K562 (cell line): ENCODE measurements around the gene LRRC27. TPM values are rescaled to one million over a fixed set of nuclear protein-coding genes. Genes with fewer than 3 reads are reported as not detected.

Experiments
- ATAC-seq: fragments of 200-7000 bp; cut with Tn5 transposase; 3 replicates; pipeline ENCODE4 v1.9.1; 2020; ENCODE audit warnings: moderate library complexity
- BruUV-seq: library from RNA; stranded (reverse); fragments of 400-500 nt; replicated peaks from 2 replicates; lab custom pipeline; 2021; lab: Mats Ljungman, UMichigan
- CTCF ChIA-PET: fragments of 300-600 bp; formaldehyde crosslinking; extraction: SDS; loops from one replicate; lab custom pipeline; 2021; ENCODE audit warnings: low intra/inter-chr PET ratio; lab: Yijun Ruan, JAX
- POLR2A ChIA-PET: fragments of 300-600, 350-650 bp; sonication (Branson Sonifier 250); formaldehyde crosslinking; extraction: SDS; loops from one replicate; lab custom pipeline; 2021; ENCODE audit warnings: antibody characterized with exemption, inconsistent platforms; lab: Yijun Ruan, JAX
- DNase-seq, 4 experiments: peaks; one replicate each; pipeline versions ENCODE4 v3.0.0 to v3.0.0-alpha.2; 2011 to 2018; ENCODE audit warnings: low spot score in 3 of 4, mixed read lengths in 3 of 4; ENCODE audit errors: extremely low read depth in 1 of 4
- FAIRE-seq: peaks from 2 replicates; lab custom pipeline; 2011; peaks lifted over from hg19 to GRCh38; lab: Jason Lieb, UNC
- H2AFZ ChIP-seq: 2 replicates; pipeline ENCODE4 v1.6.0; 2011; ENCODE audit warnings: low read depth, low read length, control low read depth, inconsistent platforms
- H3K27ac ChIP-seq: fragments of 200-600 bp; 3 replicates; pipeline ENCODE4 v1.8.0; 2011; ENCODE audit warnings: low read depth, mild to moderate bottlenecking, control low read depth, inconsistent platforms, low read length, moderate library complexity, mixed read lengths; ENCODE audit errors: extremely low read depth
- H3K27me3 ChIP-seq, 2 experiments: fragments of 300-600 bp in 1 of 2; 2 replicates in 1 of 2; 3 replicates in 1 of 2; pipeline versions ENCODE4 v1.6.0 to v1.8.0; 2011; ENCODE audit warnings: inconsistent platforms in 2 of 2, low read length in 2 of 2, mild to moderate bottlenecking in 1 of 2, mixed read lengths in 1 of 2, moderate library complexity in 1 of 2; ENCODE audit not compliant: control insufficient read depth in 2 of 2, insufficient read depth in 2 of 2
- H3K36me3 ChIP-seq: fragments of 300-600 bp; 3 replicates; pipeline ENCODE4 v1.8.0; 2011; ENCODE audit warnings: mild to moderate bottlenecking, low read length, inconsistent platforms; ENCODE audit not compliant: control insufficient read depth, insufficient read depth
- H3K4me1 ChIP-seq, 2 experiments: fragments of 200-600 bp in 1 of 2; replicated peaks in 1 of 2; 2 replicates in 1 of 2; 3 replicates in 1 of 2; pipeline versions ENCODE4 v1.5.1 to v1.8.0; 2011; ENCODE audit warnings: inconsistent platforms in 2 of 2, low read length in 2 of 2, mild to moderate bottlenecking in 1 of 2, mixed read lengths in 1 of 2, moderate library complexity in 1 of 2; ENCODE audit not compliant: control insufficient read depth in 2 of 2, insufficient read depth in 2 of 2
- H3K4me2 ChIP-seq: 2 replicates; pipeline ENCODE4 v1.6.1; 2011; ENCODE audit warnings: low read length, control low read depth, inconsistent platforms, mixed read lengths; ENCODE audit not compliant: insufficient read depth
- H3K4me3 ChIP-seq: fragments of 200-600 bp; sonication (generic), shearing (Covaris generic); 2 replicates; pipeline ENCODE4 v1.5.1; 2016; ENCODE audit warnings: control low read depth, inconsistent platforms
- H3K79me2 ChIP-seq: fragments of 200-600 bp; 3 replicates; pipeline ENCODE4 v1.8.0; 2011; ENCODE audit warnings: low read length, inconsistent platforms; ENCODE audit not compliant: control insufficient read depth, insufficient read depth
- H3K9ac ChIP-seq, 2 experiments: 2 replicates each; pipeline versions ENCODE4 v1.6.0 to v1.6.1; 2011; ENCODE audit warnings: low read depth in 2 of 2, low read length in 2 of 2, control low read depth in 1 of 2, inconsistent platforms in 1 of 2, mild to moderate bottlenecking in 1 of 2, mixed read lengths in 1 of 2; ENCODE audit not compliant: insufficient read depth in 1 of 2
- H3K9me1 ChIP-seq: one replicate; pipeline ENCODE4 v1.6.0; 2011; ENCODE audit warnings: inconsistent platforms, mild to moderate bottlenecking, low read length, moderate library complexity; ENCODE audit not compliant: control insufficient read depth, insufficient read depth
- H3K9me3 ChIP-seq: replicated peaks from 2 replicates; pipeline ENCODE4 v1.5.1; 2011; ENCODE audit warnings: low read depth, low read length, inconsistent platforms; ENCODE audit not compliant: control insufficient read depth, insufficient read depth
- H4K20me1 ChIP-seq: replicated peaks from 2 replicates; pipeline ENCODE4 v1.6.1; 2011; ENCODE audit warnings: low read length, inconsistent platforms, mixed read lengths; ENCODE audit not compliant: control insufficient read depth, insufficient read depth
- CCAR2 ChIP-seq: fragments of 200-400 bp; formaldehyde crosslinking; IDR thresholded peaks from 2 replicates; pipeline ENCODE4 v1.6.1; 2017; ENCODE audit warnings: mild to moderate bottlenecking, low read depth, low read length
- RCOR1 ChIP-seq, 2 experiments: IDR thresholded peaks; 2 replicates each; pipeline ENCODE4 v1.6.1; 2012; ENCODE audit warnings: low read depth in 2 of 2, low read length in 2 of 2, borderline replicate concordance in 1 of 2, improper control_type of control experiment in 1 of 2
- ZBED1 ChIP-seq: IDR thresholded peaks from 2 replicates; pipeline ENCODE4 v1.6.1; 2014
- ZNF146 ChIP-seq: IDR thresholded peaks from one replicate; pipeline ENCODE4 v1.6.1; 2018; ENCODE audit warnings: missing compliant biosample characterization; ENCODE audit not compliant: unreplicated experiment
- ZNF197 ChIP-seq: fragments of 200-800 bp; sonication (Bioruptor generic); IDR thresholded peaks from 2 replicates; pipeline ENCODE4 v1.6.1; 2016; ENCODE audit warnings: low read depth, missing genetic modification characterization, missing compliant biosample characterization
- ZNF398 ChIP-seq: fragments of 250-450 bp; sonication (Bioruptor Pico); IDR thresholded peaks from 2 replicates; pipeline ENCODE4 v1.8.0; 2021; ENCODE audit warnings: moderate library complexity, mild to moderate bottlenecking, inconsistent platforms
- WGBS: fragments of 100-300 bp; shearing (Covaris generic); methylation state at CpG from one replicate; pipeline ENCODE4 v1.1.6; 2016; ENCODE audit warnings: low coverage, mixed read lengths; ENCODE audit not compliant: insufficient coverage; ENCODE audit errors: missing lambda C conversion rate; 5-methylcytosine and 5-hydroxymethylcytosine counted together
- in situ Hi-C: fragments of 300-500 bp; cut with MboI; formaldehyde crosslinking; loops from 4 replicates; pipeline ENCODE4 v1.15.0; 2018; ENCODE audit warnings: inconsistent platforms, mixed read lengths
- intact Hi-C: fragments of 100-400 bp; cut with micrococcal nuclease; formaldehyde crosslinking; loops from 2 replicates; pipeline ENCODE4 v1.14.2; 2022
- polyA plus RNA-seq, 8 experiments: library from polyadenylated mRNA; depleted of rRNA in 4 of 8; stranded (reverse) in 5 of 8; unstranded in 3 of 8; fragments of >200 nt; fragmentation: Nextera tagmentation in 2 of 8; fragmentation: Illumina TruSeq in 1 of 8; extraction: Ambion mirVana in 2 of 8; extraction: Trizol in 1 of 8; gene quantifications; 2 replicates each; pipeline versions ENCODE4 v1.2.1 to v1.2.3, GENCODE V29; 2011 to 2014; ENCODE audit warnings: inconsistent platforms in 1 of 8, missing spikeins in 1 of 8
- total RNA-seq, 7 experiments: library from RNA; depleted of rRNA in 6 of 7; stranded (reverse); fragments of >200 nt in 6 of 7; fragmentation: Illumina TruSeq in 2 of 7; extraction: Trizol in 2 of 7; gene quantifications; 2 replicates each; pipeline versions ENCODE4 v1.2.1 to v1.2.3, GENCODE V29; 2011 to 2021; ENCODE audit warnings: low replicate concordance in 1 of 7

Gene LRRC27
- total and polyA plus RNA-seq, 9 of the 15 experiments (the other 6 are each of a cell fraction or from before 2014, with no cell fraction given) = 0.10 to 2.7 (median 1.4) TPM

- FAIRE-seq = no peak
- H3K9ac ChIP-seq = peak overlapping the region in 1 of 2 experiments; percentile 26; a peak in 1 of 4 replicates
- POLR2A ChIA-PET = no interaction called here
- peaks cover 0 to 49% of the 10 kb centered on the region in 2 experiments; a peak in 2 of 5 replicates for H3K4me1 ChIP-seq
- CTCF ChIA-PET = no interaction called here
- TF ChIP-seq ZNF398 (CRISPR knock-in tag) (no peak), ZNF197 (CRISPR knock-in tag) (no peak), ZBED1 (no peak), ZNF146 (CRISPR knock-in tag) (no peak), CCAR2 (no peak), RCOR1 (IDR thresholded peaks at IDR 0.05; ENCODE audit: borderline replicate concordance in 1 of 2, low read depth in 2 of 2, low read length in 2 of 2) (no peak)
- no TSS peak for BruUV-seq
- no peak overlapping the region for H3K4me2 ChIP-seq
- H3K27me3 ChIP-seq = no peaks in the 10 kb centered on the region
- H2AFZ ChIP-seq = no peak overlapping the region
- no peak overlapping the region for H3K27ac ChIP-seq
- WGBS = 53% methylated on average over 8 of the region's 17 CpGs
- no peak for DNase-seq
- no peaks in the 10 kb centered on the region for H3K9me3 ChIP-seq
- ATAC-seq = no peak
- H3K9me1 ChIP-seq = no peaks in the 10 kb centered on the region
- H4K20me1 ChIP-seq = no peaks in the 10 kb centered on the region
- in situ Hi-C loops = no loop called here
- no peaks in the 10 kb centered on the region for H3K79me2 ChIP-seq
- no peak overlapping the region for H3K4me3 ChIP-seq
- peaks cover 12% of the 10 kb centered on the region; the same call in 1 of the 3 replicates for H3K36me3 ChIP-seq
- intact Hi-C loops = no loop called here
Measured at GRCh38 chr10:132407846-132408278, 75.9 kb downstream of the LRRC27 start.
